GM12874 (cell line): ENCODE data around the gene BCAT1.

ENCODE experiments used
- TF ChIP-seq, protein P1 (sequence below): IDR thresholded peaks from 2 replicates; pipeline ENCODE4 v1.5.1; 2011; ENCODE audit warnings: low read depth, mild to moderate bottlenecking, control low read depth, low read length, moderate library complexity; ENCODE audit not compliant: insufficient read depth

Gene BCAT1

DNA sequence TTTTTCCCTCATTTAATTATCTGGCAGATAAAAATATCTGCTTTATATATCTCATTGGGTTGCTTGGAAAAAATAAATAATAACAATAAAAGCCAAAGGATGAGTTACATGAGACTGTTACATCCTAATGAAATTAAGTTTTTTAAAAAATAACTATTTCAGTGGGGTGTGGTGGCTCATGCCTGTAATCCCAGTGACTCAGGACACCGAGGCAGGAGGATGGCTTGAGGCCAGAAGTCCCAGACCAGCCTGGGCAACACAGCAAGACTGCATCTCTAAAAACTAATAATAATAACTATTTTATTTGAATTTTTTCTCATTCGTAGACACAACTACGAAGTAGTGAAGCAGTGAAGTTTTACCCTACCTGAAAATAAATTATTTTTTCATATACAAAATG, 103.3 kb downstream of the BCAT1 start:
- TF ChIP-seq, protein P1, sequence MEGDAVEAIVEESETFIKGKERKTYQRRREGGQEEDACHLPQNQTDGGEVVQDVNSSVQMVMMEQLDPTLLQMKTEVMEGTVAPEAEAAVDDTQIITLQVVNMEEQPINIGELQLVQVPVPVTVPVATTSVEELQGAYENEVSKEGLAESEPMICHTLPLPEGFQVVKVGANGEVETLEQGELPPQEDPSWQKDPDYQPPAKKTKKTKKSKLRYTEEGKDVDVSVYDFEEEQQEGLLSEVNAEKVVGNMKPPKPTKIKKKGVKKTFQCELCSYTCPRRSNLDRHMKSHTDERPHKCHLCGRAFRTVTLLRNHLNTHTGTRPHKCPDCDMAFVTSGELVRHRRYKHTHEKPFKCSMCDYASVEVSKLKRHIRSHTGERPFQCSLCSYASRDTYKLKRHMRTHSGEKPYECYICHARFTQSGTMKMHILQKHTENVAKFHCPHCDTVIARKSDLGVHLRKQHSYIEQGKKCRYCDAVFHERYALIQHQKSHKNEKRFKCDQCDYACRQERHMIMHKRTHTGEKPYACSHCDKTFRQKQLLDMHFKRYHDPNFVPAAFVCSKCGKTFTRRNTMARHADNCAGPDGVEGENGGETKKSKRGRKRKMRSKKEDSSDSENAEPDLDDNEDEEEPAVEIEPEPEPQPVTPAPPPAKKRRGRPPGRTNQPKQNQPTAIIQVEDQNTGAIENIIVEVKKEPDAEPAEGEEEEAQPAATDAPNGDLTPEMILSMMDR, result no peak

DNA sequence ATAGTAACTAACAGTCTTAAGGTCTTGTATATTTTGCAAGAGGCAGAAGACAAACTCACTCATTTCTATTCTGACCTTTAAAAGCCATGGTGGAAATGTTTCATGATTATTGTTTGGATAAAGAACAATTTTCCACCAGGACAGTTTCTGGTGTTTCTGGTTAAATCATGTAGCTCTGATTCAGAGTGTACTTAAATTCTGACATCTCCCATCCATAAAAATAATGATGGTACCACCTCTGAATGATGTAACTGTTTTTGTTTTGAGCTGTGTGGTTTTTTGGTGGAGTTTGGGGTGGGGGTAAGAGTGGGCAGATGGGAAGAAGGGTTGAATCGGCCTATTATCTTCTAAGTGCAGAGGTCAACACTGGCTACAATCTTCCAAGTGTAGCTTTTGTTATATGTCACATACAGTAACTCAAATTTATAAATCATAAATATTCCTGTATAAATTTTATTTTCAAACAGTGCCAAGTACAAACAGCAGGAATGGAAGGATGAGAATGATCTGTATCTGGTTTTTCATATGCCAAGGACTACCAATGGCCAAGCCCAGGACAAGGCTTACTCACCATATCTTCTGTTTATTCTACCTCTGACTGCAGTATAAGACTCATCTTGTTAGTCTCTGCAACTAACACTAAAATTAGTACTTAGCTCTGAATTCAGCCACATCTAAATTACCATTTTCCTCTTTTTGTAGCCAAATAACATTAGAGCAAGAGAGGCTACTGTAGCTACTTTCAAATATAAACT, 108.7 kb downstream of the BCAT1 start:
- TF ChIP-seq, protein P1, result no peak

DNA sequence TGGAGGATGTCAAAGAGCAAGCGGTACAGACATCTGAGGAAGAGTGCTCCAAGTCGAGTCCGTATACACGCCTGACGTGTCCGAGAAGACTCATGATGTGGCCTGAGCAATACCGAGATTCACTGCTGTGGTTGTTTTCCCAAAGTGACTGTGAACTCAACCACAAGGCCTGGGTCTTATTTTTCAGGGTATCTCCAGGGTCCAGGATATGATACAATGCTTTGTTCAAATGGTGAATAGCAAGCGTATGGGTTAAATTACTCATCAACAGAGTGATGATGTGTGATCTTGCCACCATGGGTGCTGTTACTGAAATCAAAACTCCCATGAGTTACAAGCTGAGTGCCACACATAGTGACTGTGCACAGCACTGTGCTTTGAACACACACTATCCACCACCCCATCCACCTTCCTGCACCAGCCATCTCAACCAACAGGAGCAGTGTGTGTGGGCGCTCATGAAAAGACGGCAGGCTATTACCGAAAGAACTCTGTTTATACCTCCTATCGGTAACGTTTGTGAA, 109.6 kb downstream of the BCAT1 start:
- TF ChIP-seq, protein P1, result no peak

DNA sequence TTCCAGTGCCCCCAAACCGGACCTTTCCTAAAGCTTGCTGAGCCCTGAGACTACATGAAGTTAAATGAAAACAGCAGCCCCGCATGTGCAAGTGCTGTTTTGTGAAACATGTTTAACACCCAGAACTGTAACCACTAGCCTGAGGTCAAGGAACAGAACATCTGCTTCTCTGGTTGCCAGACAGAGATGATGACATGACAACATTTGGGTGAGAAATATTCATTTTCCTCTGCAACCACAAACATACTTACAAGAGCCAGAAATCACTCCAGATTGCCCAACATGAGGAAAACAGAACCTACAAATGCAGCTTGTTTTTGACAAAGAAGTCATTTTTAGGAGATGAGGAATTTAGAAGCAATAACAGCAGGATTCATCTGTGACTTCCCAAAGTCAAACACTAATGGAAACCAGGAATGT, 110.4 kb downstream of the BCAT1 start:
- TF ChIP-seq, protein P1, result no peak

DNA sequence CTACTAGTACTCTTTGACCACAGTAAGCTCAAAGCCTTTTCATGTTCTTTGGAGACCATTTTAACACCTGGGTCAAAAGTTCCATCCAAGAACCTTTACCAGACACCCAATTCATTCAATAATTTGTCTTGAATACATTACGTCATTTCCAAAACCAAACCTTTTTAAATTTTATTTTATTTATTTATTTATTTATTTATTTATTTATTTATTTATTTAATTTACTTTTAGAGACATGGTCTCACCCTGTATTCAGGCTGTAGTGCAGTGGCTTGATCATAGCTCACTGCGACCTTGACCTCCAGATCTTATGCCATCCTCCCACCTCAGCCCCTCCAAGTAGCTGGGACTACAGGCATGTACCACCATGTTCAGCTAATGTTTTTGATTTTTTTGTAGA, 113.5 kb downstream of the BCAT1 start:
- TF ChIP-seq, protein P1, result no peak

DNA sequence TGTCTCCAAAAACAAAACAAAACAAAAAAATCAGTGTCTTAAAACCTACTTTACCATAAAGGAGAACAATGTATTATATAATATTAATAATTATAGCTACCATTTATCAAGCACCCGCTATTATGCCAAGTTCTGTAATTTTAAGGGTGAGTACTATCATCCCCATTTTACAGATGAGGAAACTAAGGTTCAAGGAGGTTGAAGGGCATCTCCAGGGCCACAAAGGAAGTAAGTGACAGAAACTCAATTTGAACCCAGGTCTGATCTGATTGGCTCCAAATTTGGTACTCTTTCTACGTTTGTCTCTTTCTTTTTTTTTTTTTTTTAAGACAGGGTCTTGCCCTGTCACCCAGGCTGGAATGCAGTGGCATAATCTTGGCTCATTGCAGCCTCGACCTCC, 115.4 kb downstream of the BCAT1 start:
- TF ChIP-seq, protein P1, result no peak

DNA sequence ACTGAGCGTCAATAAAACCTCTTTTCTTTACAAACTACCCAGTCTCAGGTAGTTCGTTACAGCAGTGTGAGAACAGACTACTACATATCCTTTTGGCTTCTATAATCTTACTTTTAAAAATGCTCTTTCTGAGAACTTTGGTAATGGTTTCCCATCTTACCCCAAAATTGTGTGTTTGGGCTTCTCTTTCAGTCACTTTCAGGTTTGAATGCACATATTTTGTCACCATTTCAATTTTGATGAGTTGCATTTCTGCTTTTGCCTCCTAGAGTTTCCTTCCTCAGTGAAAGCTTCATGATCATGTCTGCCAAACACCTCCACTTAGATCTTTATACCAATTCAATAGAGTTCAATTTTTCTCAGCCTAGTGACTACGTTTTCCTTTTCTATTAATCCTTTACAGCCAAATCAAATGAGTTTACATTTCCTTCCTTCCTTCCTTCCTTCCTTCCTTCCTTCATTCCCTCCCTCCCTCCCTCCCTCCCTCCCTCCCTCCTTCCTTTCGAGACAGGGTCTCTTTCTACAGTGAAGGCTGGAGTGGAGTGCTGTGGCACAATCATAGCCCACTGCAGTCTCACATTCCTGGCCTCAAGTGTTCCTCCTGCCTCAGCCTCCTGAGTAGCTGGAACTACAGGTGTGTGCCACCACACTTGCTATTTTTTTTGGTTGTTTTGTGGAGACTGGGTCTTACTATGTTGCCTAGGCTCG, 124.9 kb downstream of the BCAT1 start:
- TF ChIP-seq, protein P1, result no peak
